ENCODE results near the gene ARHGAP15.

DNA sequence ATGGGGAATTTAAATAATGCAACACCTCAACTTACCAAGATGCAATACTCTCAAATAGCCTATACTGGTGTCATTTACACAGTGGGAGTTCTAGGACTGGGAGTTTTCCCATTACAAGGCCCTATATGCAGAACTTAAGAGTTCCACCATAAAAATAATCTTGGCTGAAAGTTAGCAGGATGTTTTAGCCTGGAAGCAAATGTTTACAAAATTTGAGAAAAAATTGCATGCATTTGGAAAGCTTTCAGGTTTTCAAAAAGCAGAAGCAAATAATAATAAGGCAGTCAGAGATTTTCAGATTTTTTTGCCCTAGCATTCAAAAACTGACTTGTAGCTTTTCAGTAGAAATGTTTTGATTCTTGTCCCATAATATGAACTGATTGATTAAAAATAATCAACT is 397.3 kb downstream of the ARHGAP15 start:
- no peak for TF ChIP-seq CTCF (IDR thresholded peaks at IDR 0.05; ENCODE audit: poor library complexity, severe bottlenecking)
- no peak for TF ChIP-seq POLR2AphosphoS5 (IDR thresholded peaks at IDR 0.05)
